Retinal pigment epithelial cell (primary cell): ENCODE measurements around the gene C10orf90.

Experiments used
- DNase-seq: peaks from one replicate; pipeline ENCODE4 v3.0.0-alpha.2; 2010; ENCODE audit warnings: low read depth
- H3K4me3 ChIP-seq: 2 replicates; pipeline ENCODE4 v1.5.1; 2011; ENCODE audit warnings: mild to moderate bottlenecking, low read length, control low read depth, moderate library complexity
- CTCF ChIP-seq: conservative IDR thresholded peaks from 2 replicates; pipeline ENCODE4 v1.5.1; 2011; ENCODE audit warnings: low read depth, low read length, control low read depth, inconsistent platforms

The C10orf90 gene

GRCh38 chr10:126437635-126438406, 232.7 kb downstream of the C10orf90 start:
- H3K4me3 ChIP-seq = no peak overlapping the region
- no peak for DNase-seq
- TF ChIP-seq CTCF = no peak

- no peak overlapping the region for H3K4me3 ChIP-seq
- no peak for TF ChIP-seq CTCF
- DNase-seq = no peak
These were observed 236.3 kb downstream of the C10orf90 start for GRCh38 chr10:126434235-126434634.

- TF ChIP-seq CTCF = no peak
- H3K4me3 ChIP-seq = no peak overlapping the region
- no peak for DNase-seq
These were observed 237.1 kb downstream of the C10orf90 start for GRCh38 chr10:126433351-126433750.

- TF ChIP-seq CTCF = no peak
- DNase-seq = no peak
- no peak overlapping the region for H3K4me3 ChIP-seq
These were observed 238.0 kb downstream of the C10orf90 start for GRCh38 chr10:126432507-126432906.

GRCh38 chr10:126431816-126432215, 238.7 kb downstream of the C10orf90 start:
- TF ChIP-seq CTCF = no peak
- no peak overlapping the region for H3K4me3 ChIP-seq
- no peak for DNase-seq

- no peak overlapping the region for H3K4me3 ChIP-seq
- no peak for DNase-seq
- TF ChIP-seq CTCF = no peak
These were observed 240.0 kb downstream of the C10orf90 start for GRCh38 chr10:126430512-126430911.

- H3K4me3 ChIP-seq = no peak overlapping the region
- no peak for TF ChIP-seq CTCF
- DNase-seq = no peak
These were observed 241.2 kb downstream of the C10orf90 start for GRCh38 chr10:126429275-126429674.
